Gastrocnemius medialis (tissue), 4 donors: ENCODE measurements around the gene SLC8A3.

Source experiments
- CTCF ChIP-seq, 5 experiments: fragments of 450-650 bp in 3 of 5; fragments of 200-600 bp in 2 of 5; sonication (generic) in 2 of 5; IDR thresholded peaks in 4 of 5; conservative IDR thresholded peaks in 1 of 5; 1 replicate in 4 of 5; 2 replicates in 1 of 5; pipeline ENCODE4 v1.5.1; 2016 to 2019; ENCODE audit warnings: antibody characterized with exemption in 5 of 5, mild to moderate bottlenecking in 3 of 5, moderate library complexity in 3 of 5
- POLR2A ChIP-seq, 2 donors: fragments of 450-650 bp; IDR thresholded peaks; one replicate each; pipeline ENCODE4 v1.6.1; 2017; ENCODE audit warnings: antibody characterized with exemption in 2 of 2, mild to moderate bottlenecking in 2 of 2, moderate library complexity in 2 of 2

- TF ChIP-seq CTCF (IDR thresholded peaks at IDR 0.05 in 4 of 5, conservative IDR thresholded peaks at IDR 0.05 in 1 of 5) (no peak), POLR2A (IDR thresholded peaks at IDR 0.05) (no peak)
Observed at GRCh38 chr14:70049605-70050004, 139.1 kb downstream of the SLC8A3 start.
